HUES48 (cell line): Measurements from ENCODE around the gene DHRS2.
"Not testable (repeated sequence)": the region's sequence is repeated elsewhere in the genome, so short reads cannot be mapped to it uniquely, and the experiment has no call there.

ENCODE experiments used
- H3K27ac ChIP-seq: one replicate; pipeline ENCODE4 v1.7.0; 2013; ENCODE audit warnings: low read depth, low read length, inconsistent platforms
- H3K27me3 ChIP-seq: 2 replicates; pipeline ENCODE4 v1.6.1; 2013; ENCODE audit warnings: mild to moderate bottlenecking, low read length; ENCODE audit not compliant: control insufficient read depth, insufficient read depth
- H3K36me3 ChIP-seq: 2 replicates; pipeline ENCODE4 v1.6.1; 2013; ENCODE audit warnings: low read length; ENCODE audit not compliant: control insufficient read depth, insufficient read depth
- H3K4me1 ChIP-seq: 2 replicates; pipeline ENCODE4 v1.6.1; 2013; ENCODE audit warnings: mild to moderate bottlenecking, low read length; ENCODE audit not compliant: control insufficient read depth, insufficient read depth
- H3K4me3 ChIP-seq: 2 replicates; pipeline ENCODE4 v1.5.1; 2013; ENCODE audit warnings: mild to moderate bottlenecking, low read depth, low read length
- H3K9ac ChIP-seq: 2 replicates; pipeline ENCODE4 v1.6.1; 2013; ENCODE audit warnings: mild to moderate bottlenecking, low read depth, low read length, moderate library complexity
- H3K9me3 ChIP-seq: 2 replicates; pipeline ENCODE4 v1.6.1; 2013; ENCODE audit warnings: low read length; ENCODE audit not compliant: control insufficient read depth, insufficient read depth

The DHRS2 gene

DNA sequence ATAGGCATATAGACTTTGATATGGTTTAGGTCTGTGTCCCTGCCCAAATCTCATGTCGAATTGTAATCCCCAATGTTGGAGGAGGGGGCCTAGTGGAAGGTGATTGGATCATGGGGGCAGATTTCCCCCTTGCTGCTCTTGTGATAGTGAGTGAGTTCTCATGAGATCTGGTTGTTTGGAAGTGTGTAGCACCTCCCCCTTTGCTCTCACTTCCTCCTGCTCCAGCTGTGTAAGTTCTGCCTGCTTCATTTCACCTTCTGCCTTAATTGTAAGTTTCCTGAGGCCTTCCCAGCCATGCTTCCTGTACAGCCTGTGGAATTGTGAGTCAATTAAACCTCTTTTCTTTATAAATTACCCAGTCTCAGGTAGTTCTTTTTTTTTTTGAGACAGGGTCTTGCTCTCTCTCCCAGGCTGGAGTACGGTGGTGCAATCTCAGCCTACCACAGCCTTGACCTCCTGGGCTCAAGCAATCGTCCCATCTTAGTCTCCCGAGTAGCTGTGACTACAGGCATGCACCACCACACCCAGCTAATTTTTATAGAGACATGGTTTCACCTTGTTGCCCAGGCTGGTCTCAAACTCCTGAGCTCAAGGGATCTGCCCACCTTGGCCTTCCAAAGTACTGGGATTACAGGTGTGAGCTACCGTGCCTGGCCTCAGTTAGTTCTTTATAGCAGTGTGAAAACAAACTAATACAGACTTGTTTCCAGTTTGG, 1.3 kb upstream of the DHRS2 start:
- not testable (repeated sequence) for H3K36me3 ChIP-seq, H3K27ac ChIP-seq, H3K27me3 ChIP-seq, H3K4me1 ChIP-seq, H3K9me3 ChIP-seq, H3K9ac ChIP-seq, H3K4me3 ChIP-seq

GRCh38 chr14:23637312-23637654, 1.1 kb downstream of the DHRS2 start:
- not testable (repeated sequence) for H3K27ac ChIP-seq, H3K4me3 ChIP-seq, H3K9ac ChIP-seq, H3K9me3 ChIP-seq, H3K36me3 ChIP-seq, H3K27me3 ChIP-seq
- peaks cover 11% of the 10 kb centered on the region for H3K4me1 ChIP-seq

DNA sequence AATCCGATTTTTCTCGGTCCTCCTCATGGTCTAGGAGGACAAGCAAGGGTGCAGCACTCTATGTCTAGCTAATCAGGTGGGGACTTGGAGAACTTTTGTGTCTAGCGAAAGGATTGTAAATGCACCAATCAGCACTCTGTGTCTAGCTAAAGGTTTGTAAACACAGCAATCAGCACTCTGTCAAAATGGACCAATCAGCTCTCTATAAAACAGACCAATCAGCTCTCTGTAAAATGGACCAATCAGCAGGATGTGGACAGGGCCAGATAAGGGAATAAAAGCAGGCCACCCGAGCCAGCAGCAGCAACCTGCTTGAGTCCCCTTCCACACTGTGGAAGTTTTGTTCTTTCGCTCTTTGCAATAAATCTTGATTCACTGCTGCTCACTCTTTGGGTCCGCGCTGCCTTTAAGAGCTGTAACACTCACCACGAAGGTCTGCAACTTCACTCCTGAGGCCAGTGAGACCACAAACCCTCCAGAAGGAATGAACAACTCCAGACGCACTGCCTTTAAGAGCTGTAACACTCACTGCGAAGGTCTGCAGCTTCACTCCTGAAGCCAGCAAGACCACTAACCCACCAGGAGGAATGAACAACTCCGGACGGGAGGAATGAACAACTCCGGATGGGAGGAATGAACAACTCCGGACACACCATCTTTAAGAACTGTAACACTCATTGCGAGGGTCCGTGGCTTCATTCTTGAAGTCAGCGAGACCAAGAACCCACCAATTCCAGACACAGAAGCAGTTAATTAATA, 1.7 kb downstream of the DHRS2 start:
- not testable (repeated sequence) for H3K9ac ChIP-seq, H3K9me3 ChIP-seq, H3K36me3 ChIP-seq, H3K27ac ChIP-seq, H3K4me3 ChIP-seq, H3K27me3 ChIP-seq
- H3K4me1 ChIP-seq = peaks cover 10% of the 10 kb centered on the region; the same call in 1 of the 2 replicates

DNA sequence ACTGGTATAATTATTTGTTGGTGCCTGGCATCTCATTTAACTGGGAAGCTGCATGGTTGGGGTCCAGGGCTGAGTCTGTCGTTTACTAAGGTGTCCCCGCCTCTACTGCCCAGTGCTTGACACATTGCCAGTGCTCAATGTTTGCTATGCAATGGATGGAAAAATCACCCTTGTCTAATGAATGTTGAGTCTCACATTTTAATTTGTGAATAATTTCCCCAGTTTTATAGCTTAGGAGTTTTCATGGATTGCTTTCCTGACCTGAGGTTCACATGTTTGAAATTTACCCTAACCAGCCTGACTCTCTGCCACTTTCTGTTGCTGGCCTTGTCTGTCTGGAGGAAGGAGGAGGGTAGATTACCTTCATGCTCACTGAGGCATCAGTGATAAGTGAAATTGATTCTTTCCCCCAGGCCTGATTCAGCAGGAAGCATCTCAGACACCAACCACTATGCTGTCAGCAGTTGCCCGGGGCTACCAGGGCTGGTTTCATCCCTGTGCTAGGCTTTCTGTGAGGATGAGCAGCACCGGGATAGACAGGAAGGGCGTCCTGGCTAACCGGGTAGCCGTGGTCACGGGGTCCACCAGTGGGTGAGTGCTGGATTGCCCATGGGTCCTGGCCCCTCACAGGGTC, 2.4 kb downstream of the DHRS2 start:
- H3K27ac ChIP-seq = no peak overlapping the region
- no peaks in the 10 kb centered on the region for H3K27me3 ChIP-seq
- peaks cover 10% of the 10 kb centered on the region; the same call in 1 of the 2 replicates for H3K4me1 ChIP-seq
- H3K9me3 ChIP-seq = no peaks in the 10 kb centered on the region
- no peak overlapping the region for H3K9ac ChIP-seq
- H3K36me3 ChIP-seq = no peaks in the 10 kb centered on the region
- H3K4me3 ChIP-seq = no peak overlapping the region

DNA sequence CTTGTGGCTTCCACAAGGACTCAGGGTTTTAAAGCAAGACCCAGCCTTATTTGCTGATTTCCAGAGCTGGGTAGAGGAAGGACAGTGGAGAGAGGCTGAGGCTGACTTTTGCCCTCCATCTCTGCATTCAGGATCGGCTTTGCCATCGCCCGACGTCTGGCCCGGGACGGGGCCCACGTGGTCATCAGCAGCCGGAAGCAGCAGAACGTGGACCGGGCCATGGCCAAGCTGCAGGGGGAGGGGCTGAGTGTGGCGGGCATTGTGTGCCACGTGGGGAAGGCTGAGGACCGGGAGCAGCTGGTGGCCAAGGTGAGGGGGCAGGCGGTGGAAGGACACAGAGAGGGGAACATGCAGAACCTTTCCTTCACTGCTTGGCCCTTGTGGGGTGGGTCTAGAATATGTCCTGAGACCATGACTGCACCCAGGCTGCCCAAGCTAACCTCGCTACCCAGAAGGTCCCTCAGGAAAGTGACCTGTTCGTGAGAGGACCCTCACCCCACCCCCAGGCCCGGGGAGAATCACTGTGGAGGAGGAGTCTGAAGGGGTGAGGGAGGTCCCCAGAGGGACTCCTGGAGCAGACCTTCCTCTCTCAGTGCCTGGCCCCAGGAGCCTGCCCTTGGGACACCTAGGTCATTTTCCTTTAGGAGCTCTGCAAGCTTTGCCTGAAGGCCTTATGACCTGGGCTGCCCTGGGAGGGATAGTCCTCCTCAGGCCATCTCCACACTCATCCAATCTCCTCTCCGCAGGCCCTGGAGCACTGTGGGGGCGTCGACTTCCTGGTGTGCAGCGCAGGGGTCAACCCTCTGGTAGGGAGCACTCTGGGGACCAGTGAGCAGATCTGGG, 3.1 kb downstream of the DHRS2 start:
- H3K4me1 ChIP-seq = peaks cover 10% of the 10 kb centered on the region; the same call in 1 of the 2 replicates
- H3K4me3 ChIP-seq = no peak overlapping the region
- H3K9ac ChIP-seq = no peak overlapping the region
- H3K27me3 ChIP-seq = no peaks in the 10 kb centered on the region
- H3K27ac ChIP-seq = no peak overlapping the region
- H3K9me3 ChIP-seq = no peaks in the 10 kb centered on the region
- no peaks in the 10 kb centered on the region for H3K36me3 ChIP-seq

DNA sequence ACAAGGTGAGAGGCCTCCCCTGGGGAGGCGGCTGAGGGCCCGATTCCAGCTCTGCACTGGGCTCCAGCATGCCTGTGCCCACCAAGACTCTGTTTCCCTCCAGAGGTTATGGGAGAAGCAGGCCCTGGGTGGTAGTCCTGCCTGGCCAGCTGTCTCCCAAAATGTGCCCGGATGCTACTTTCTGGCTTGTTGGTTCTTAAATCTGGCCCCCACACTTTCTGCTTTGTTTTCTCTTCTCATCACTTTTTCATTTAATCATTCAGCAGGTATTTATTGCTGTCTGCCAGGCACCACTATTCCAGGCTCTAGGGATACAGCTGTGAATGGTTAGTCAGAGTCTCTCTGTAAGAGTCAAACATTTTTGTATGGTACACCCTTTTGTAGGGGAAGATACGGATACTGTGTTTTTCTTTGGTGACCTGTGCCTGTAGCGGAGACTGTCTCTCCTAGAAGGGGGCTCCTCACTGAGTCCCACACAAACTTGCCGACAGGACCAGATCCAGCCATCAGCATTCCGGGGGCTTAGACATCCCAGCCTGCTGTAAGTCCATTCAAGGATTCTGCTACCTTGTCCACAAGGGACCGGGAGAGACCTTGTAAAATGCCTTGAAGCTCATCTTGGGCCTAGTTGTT, 3.8 kb downstream of the DHRS2 start:
- Histone ChIP-seq H3K9ac (no peak overlapping the region), H3K9me3 (no peaks in the 10 kb centered on the region), H3K4me1 (peaks cover 10% of the 10 kb centered on the region; the same call in 1 of the 2 replicates), H3K27me3 (no peaks in the 10 kb centered on the region), H3K4me3 (no peak overlapping the region), H3K36me3 (no peaks in the 10 kb centered on the region), H3K27ac (no peak overlapping the region)

DNA sequence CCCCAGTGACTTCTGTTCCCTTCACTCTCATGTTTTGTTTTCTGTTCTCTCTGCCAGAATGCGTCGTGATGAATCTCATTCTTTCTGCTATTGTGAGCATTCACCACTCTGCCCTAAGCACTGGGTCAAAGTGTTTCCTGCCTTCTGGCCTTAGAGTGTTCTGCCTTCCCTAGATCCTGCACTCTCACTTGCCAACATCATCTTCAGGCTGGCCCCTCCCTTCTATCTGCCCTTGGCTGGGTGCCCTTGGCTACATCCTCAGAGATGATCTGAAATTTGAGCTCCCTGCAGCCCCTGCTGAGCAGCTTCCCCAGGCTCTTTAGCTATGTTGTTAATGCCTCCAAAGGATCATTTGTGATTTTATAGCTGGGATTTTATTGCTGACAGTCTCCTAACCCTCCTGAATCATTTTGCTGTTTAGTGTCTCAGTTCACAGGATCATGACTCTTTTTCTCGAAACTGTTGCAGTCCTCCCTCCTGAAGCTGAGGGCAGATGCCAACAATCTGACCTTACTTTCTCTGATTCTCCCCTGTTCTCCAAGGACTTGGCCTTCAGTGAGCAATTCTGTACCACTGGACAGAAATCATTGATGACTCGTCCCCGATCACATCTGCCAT, 4.5 kb downstream of the DHRS2 start:
- H3K4me1 ChIP-seq = peaks cover 10% of the 10 kb centered on the region; the same call in 1 of the 2 replicates
- no peak overlapping the region for H3K9ac ChIP-seq
- H3K27me3 ChIP-seq = no peaks in the 10 kb centered on the region
- H3K36me3 ChIP-seq = no peaks in the 10 kb centered on the region
- no peaks in the 10 kb centered on the region for H3K9me3 ChIP-seq
- H3K4me3 ChIP-seq = no peak overlapping the region
- H3K27ac ChIP-seq = no peak overlapping the region

GRCh38 chr14:23641180-23641914, 5.2 kb downstream of the DHRS2 start:
- Histone ChIP-seq H3K9ac (no peak overlapping the region), H3K36me3 (no peaks in the 10 kb centered on the region), H3K27me3 (no peaks in the 10 kb centered on the region), H3K4me1 (peaks cover 10% of the 10 kb centered on the region; the same call in 1 of the 2 replicates), H3K4me3 (no peak overlapping the region), H3K9me3 (no peaks in the 10 kb centered on the region), H3K27ac (no peak overlapping the region)

GRCh38 chr14:23641915-23642588, 5.9 kb downstream of the DHRS2 start:
- Histone ChIP-seq H3K4me1 (peaks cover 10% of the 10 kb centered on the region; the same call in 1 of the 2 replicates), H3K9me3 (no peaks in the 10 kb centered on the region), H3K9ac (no peak overlapping the region), H3K27ac (no peak overlapping the region), H3K4me3 (no peak overlapping the region), H3K27me3 (no peaks in the 10 kb centered on the region), H3K36me3 (no peaks in the 10 kb centered on the region)
